ENCODE measurements around the gene IQCK.
A peak's percentile ranks its signal among the peaks of the same experiment; 100 is the strongest.

- TF ChIP-seq CTCF (IDR thresholded peaks at IDR 0.05): no peak
- TF ChIP-seq POLR2AphosphoS5 (IDR thresholded peaks at IDR 0.05): peak; percentile 48
These were observed 47.9 kb downstream of the IQCK start for GRCh38 chr16:19765860-19766553.
